Duodenal mucosa (tissue), 2 donors: Measurements from ENCODE around the gene PKP4.
"Not testable (repeated sequence)": the region's sequence is repeated elsewhere in the genome, so short reads cannot be mapped to it uniquely, and the experiment has no call there.

ENCODE experiments used
- H3K27ac ChIP-seq: one replicate; pipeline ENCODE4 v1.7.0; 2013; ENCODE audit warnings: low read depth, low read length
- H3K27me3 ChIP-seq, 2 donors: one replicate each; pipeline ENCODE4 v1.7.0; 2013; ENCODE audit warnings: low read length in 2 of 2, control low read depth in 1 of 2; ENCODE audit not compliant: insufficient read depth in 2 of 2, control insufficient read depth in 1 of 2
- H3K36me3 ChIP-seq, 2 donors: one replicate each; pipeline ENCODE4 v1.7.0; 2013; ENCODE audit warnings: low read length in 2 of 2, control low read depth in 1 of 2; ENCODE audit not compliant: insufficient read depth in 2 of 2, control insufficient read depth in 1 of 2
- H3K4me1 ChIP-seq, 2 donors: one replicate each; pipeline ENCODE4 v1.7.0; 2013; ENCODE audit warnings: low read length in 2 of 2, control low read depth in 1 of 2; ENCODE audit not compliant: insufficient read depth in 2 of 2, control insufficient read depth in 1 of 2
- H3K4me3 ChIP-seq, 2 donors: one replicate each; pipeline ENCODE4 v1.7.0; 2013; ENCODE audit warnings: low read length in 2 of 2, low read depth in 1 of 2
- H3K9ac ChIP-seq, 2 donors: one replicate each; pipeline ENCODE4 v1.7.0; 2013; ENCODE audit warnings: low read length in 2 of 2, low read depth in 1 of 2
- H3K9me3 ChIP-seq, 2 donors: one replicate each; pipeline ENCODE4 v1.7.0; 2013; ENCODE audit warnings: low read length in 2 of 2, control low read depth in 1 of 2; ENCODE audit not compliant: control insufficient read depth in 1 of 2

PKP4 gene

GRCh38 chr2:158704724-158705465 is 248.1 kb downstream of the PKP4 start:
- H3K9ac ChIP-seq, H3K27ac ChIP-seq, H3K4me1 ChIP-seq, H3K9me3 ChIP-seq, H3K36me3 ChIP-seq, H3K27me3 ChIP-seq, H3K4me3 ChIP-seq: not testable (repeated sequence)

GRCh38 chr2:158712791-158713522 is 256.2 kb downstream of the PKP4 start:
- H3K9ac ChIP-seq, result no peak overlapping the region
- H3K4me1 ChIP-seq, result peaks cover 10 to 15% of the 10 kb centered on the region in 2 donors
- no peaks in the 10 kb centered on the region for H3K36me3 ChIP-seq
- no peak overlapping the region for H3K4me3 ChIP-seq
- H3K27ac ChIP-seq, result no peak overlapping the region
- H3K27me3 ChIP-seq, result no peaks in the 10 kb centered on the region
- H3K9me3 ChIP-seq, result no peaks in the 10 kb centered on the region

GRCh38 chr2:158713523-158714138 is 256.9 kb downstream of the PKP4 start:
- H3K36me3 ChIP-seq, result no peaks in the 10 kb centered on the region
- H3K9me3 ChIP-seq, result no peaks in the 10 kb centered on the region
- no peak overlapping the region for H3K27ac ChIP-seq
- peaks cover 10 to 15% of the 10 kb centered on the region in 2 donors for H3K4me1 ChIP-seq
- no peaks in the 10 kb centered on the region for H3K27me3 ChIP-seq
- no peak overlapping the region for H3K4me3 ChIP-seq
- no peak overlapping the region for H3K9ac ChIP-seq

DNA sequence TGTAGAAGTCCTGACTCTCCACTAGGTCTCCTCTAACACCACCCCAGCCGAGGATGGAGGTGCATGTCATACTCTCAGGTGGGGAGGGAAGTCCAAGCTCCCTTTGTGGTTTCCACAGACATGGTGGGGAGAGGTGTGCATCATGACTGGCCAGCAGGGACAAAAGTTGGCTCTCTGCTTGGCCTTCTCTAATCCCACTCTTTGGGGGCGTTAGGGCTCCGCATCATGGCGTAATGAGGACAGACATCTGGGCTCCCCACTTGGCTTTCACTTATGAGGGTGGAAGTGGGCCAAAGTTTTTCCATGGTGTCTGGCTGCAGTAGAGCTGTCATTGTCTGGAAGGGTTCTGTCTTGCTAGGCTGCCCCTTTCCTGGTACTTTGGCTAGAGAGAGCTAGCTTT is 257.7 kb downstream of the PKP4 start:
- no peak overlapping the region for H3K9ac ChIP-seq

GRCh38 chr2:158715357-158715756 is 258.6 kb downstream of the PKP4 start:
- Histone ChIP-seq H3K4me3 (no peak overlapping the region), H3K9ac (no peak overlapping the region), H3K4me1 (peaks cover 10 to 15% of the 10 kb centered on the region in 2 donors), H3K27ac (no peak overlapping the region), H3K9me3 (no peaks in the 10 kb centered on the region), H3K27me3 (no peaks in the 10 kb centered on the region), H3K36me3 (no peaks in the 10 kb centered on the region)

More for the DNA sequence above, 257.7 kb downstream of the PKP4 start:
- no peaks in the 10 kb centered on the region for H3K36me3 ChIP-seq
- H3K9me3 ChIP-seq, result no peaks in the 10 kb centered on the region
- no peak overlapping the region for H3K4me3 ChIP-seq
- H3K27me3 ChIP-seq, result no peaks in the 10 kb centered on the region
- H3K27ac ChIP-seq, result no peak overlapping the region
- peaks cover 10 to 15% of the 10 kb centered on the region in 2 donors for H3K4me1 ChIP-seq

GRCh38 chr2:158716121-158716791 is 259.5 kb downstream of the PKP4 start:
- Histone ChIP-seq H3K4me1 (peaks cover 10 to 15% of the 10 kb centered on the region in 2 donors), H3K27me3 (no peaks in the 10 kb centered on the region), H3K4me3 (no peak overlapping the region), H3K9ac (no peak overlapping the region), H3K9me3 (no peaks in the 10 kb centered on the region), H3K36me3 (no peaks in the 10 kb centered on the region), H3K27ac (no peak overlapping the region)

DNA sequence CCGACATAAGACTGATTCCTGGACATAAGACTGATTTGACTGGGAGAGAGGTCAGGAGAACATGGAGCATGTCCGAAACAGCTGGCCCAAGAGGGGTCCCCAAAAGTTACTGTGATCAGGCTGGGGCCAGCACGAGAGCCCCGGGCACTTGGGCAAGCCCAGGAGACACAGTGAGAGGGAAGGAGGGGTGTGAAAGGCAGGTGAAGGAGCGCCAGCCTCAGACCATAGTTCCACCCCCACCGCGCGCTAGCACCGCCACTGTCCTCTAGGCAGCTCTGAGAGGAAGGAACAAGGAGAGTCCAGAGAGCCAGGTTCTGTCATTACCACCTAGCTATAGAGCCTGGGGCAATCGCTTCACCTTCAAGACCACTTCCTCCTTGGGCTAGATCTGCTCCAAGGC is 260.2 kb downstream of the PKP4 start:
- no peak overlapping the region for H3K9ac ChIP-seq
- H3K4me3 ChIP-seq, result no peak overlapping the region
- no peak overlapping the region for H3K27ac ChIP-seq

GRCh38 chr2:158717366-158718195 is 260.8 kb downstream of the PKP4 start:
- peaks cover 13 to 18% of the 10 kb centered on the region in 2 donors for H3K4me1 ChIP-seq
- H3K9me3 ChIP-seq, result no peaks in the 10 kb centered on the region
- no peaks in the 10 kb centered on the region for H3K27me3 ChIP-seq
- H3K9ac ChIP-seq, result no peak overlapping the region
- no peak overlapping the region for H3K4me3 ChIP-seq
- H3K27ac ChIP-seq, result no peak overlapping the region
- no peaks in the 10 kb centered on the region for H3K36me3 ChIP-seq

More for the DNA sequence above, 260.2 kb downstream of the PKP4 start:
- Histone ChIP-seq H3K9me3 (no peaks in the 10 kb centered on the region), H3K36me3 (no peaks in the 10 kb centered on the region), H3K27me3 (no peaks in the 10 kb centered on the region), H3K4me1 (peaks cover 10 to 15% of the 10 kb centered on the region in 2 donors)

DNA sequence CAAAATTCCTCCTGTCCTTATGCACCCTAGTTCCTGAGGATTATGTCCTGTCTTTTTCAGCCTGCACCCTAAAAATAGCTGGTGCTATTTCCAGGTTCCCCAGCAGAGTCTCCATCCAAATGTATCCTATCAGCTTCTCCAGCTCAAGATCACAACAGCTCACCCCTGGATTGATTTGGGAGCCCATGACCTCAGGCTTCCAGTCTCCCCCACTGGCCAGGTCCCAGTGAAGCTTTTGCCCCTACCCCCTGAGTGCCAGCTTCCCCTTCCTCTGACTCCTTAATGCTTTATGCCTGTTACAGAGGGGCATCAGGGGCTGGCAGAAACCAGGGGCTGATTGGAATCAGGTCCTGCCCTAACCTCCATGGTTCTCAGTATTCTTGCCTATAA is 261.4 kb downstream of the PKP4 start:
- Histone ChIP-seq H3K27me3 (no peaks in the 10 kb centered on the region), H3K9ac (no peak overlapping the region), H3K36me3 (no peaks in the 10 kb centered on the region), H3K4me1 (peaks cover 19 to 24% of the 10 kb centered on the region in 2 donors), H3K9me3 (no peaks in the 10 kb centered on the region), H3K27ac (no peak overlapping the region), H3K4me3 (no peak overlapping the region)
